Left cardiac atrium (tissue), 4 donors: ENCODE data around the gene CHMP2A. TPM values are rescaled to one million over a fixed set of nuclear protein-coding genes. Genes with fewer than 3 reads are reported as not detected.
A peak's percentile ranks its signal among the peaks of the same experiment; 100 is the strongest.

Source experiments
- ATAC-seq, 2 donors: fragments of 200-7000 bp; cut with Tn5 transposase; one replicate each; pipeline ENCODE4 v1.9.1; 2020; ENCODE audit warnings: mild to moderate bottlenecking in 2 of 2, moderate library complexity in 2 of 2
- DNase-seq: peaks from one replicate; pipeline ENCODE4 v3.0.0-alpha.2; 2020
- intact Hi-C, 2 donors: fragments of 100-400 bp; cut with DNase I; formaldehyde crosslinking; loops; one replicate each; pipeline versions ENCODE4 v1.14.1 to v1.15.1; 2022 to 2023
- total RNA-seq, 2 donors: library from RNA; stranded (reverse); fragmentation: NEBNext Ultra II Directional; extraction: Animal tissue kit (Norgen Biotek cat#: 25700); gene quantifications; one replicate each; pipeline ENCODE4 v1.2.1, GENCODE V29; 2021
- donor health status: DM: no; HTN: yes; CAD: no.
- donor health status: DM: no; HTN: yes; CAD: no; lungs with severe emphysema.
- donor health status: DM: yes; HTN: yes; CAD: no.
- donor health status: Dilated cardiomyopathy.

Gene CHMP2A
- total RNA-seq, 2 donors from 2014 or later = 109 to 113 TPM

- DNase-seq (peak; percentile 21), ATAC-seq (no peak)
- intact Hi-C loops = no loop called here
These were observed 16.7 kb upstream of the CHMP2A start for GRCh38 chr19:58571575-58571947.

- intact Hi-C loops = no loop called here
- DNase-seq (peak; percentile 28), ATAC-seq (no peak)
These were observed 16.1 kb upstream of the CHMP2A start for GRCh38 chr19:58570770-58571574.

GRCh38 chr19:58569943-58570670 is 15.2 kb upstream of the CHMP2A start:
- no peak for ATAC-seq
- peak; percentile 15 for DNase-seq
- intact Hi-C loops = no loop called here

GRCh38 chr19:58569191-58569942 is 14.5 kb upstream of the CHMP2A start:
- intact Hi-C loops = no loop called here
- ATAC-seq (no peak), DNase-seq (no peak)

- DNase-seq = no peak
These were observed 13.7 kb upstream of the CHMP2A start for GRCh38 chr19:58568453-58569130.

GRCh38 chr19:58566989-58567388 is 12.1 kb upstream of the CHMP2A start:
- no peak for DNase-seq
- ATAC-seq = no peak
- intact Hi-C loops = no loop called here

More at GRCh38 chr19:58568453-58569130, 13.7 kb upstream of the CHMP2A start:
- intact Hi-C loops = no loop called here
- ATAC-seq = no peak

- no peak for DNase-seq
- no peak for ATAC-seq
These were observed 8.9 kb upstream of the CHMP2A start for GRCh38 chr19:58563823-58564222.

GRCh38 chr19:58563034-58563573 is 8.2 kb upstream of the CHMP2A start:
- DNase-seq = no peak
- intact Hi-C loops = no loop called here
- ATAC-seq = no peak

More at GRCh38 chr19:58563823-58564222, 8.9 kb upstream of the CHMP2A start:
- intact Hi-C loops = no loop called here

- ATAC-seq = peak; percentile 1 to 2
- intact Hi-C loops = no loop called here
- no peak for DNase-seq
These were observed 7.5 kb upstream of the CHMP2A start for GRCh38 chr19:58562122-58563033.

GRCh38 chr19:58561373-58562121 is 6.6 kb upstream of the CHMP2A start:
- intact Hi-C loops = no loop called here
- DNase-seq (no peak), ATAC-seq (no peak)

GRCh38 chr19:58560921-58561320 is 6.0 kb upstream of the CHMP2A start:
- intact Hi-C loops = no loop called here
- no peak for DNase-seq
- no peak for ATAC-seq

- DNase-seq = no peak
- intact Hi-C loops = no loop called here
- no peak for ATAC-seq
These were observed 5.3 kb upstream of the CHMP2A start for GRCh38 chr19:58560007-58560887.

GRCh38 chr19:58559275-58560006 is 4.5 kb upstream of the CHMP2A start:
- DNase-seq (peak; percentile 95), ATAC-seq (peak; percentile 72 to 73)
- intact Hi-C loops = no loop called here

GRCh38 chr19:58558623-58559274 is 3.8 kb upstream of the CHMP2A start:
- intact Hi-C loops = no loop called here

GRCh38 chr19:58558066-58558622 is 3.2 kb upstream of the CHMP2A start, which contains the start of gene UBE2M:
Gene UBE2M, minus strand, starts transcription at chr19:58558611. Its CDS starts 230 bp downstream, at chr19:58558381.
- no peak for ATAC-seq
- intact Hi-C loops = no loop called here

More at GRCh38 chr19:58558623-58559274, 3.8 kb upstream of the CHMP2A start:
- ATAC-seq (peak; percentile 83 to 86), DNase-seq (peak; percentile 99)

More at GRCh38 chr19:58558066-58558622, 3.2 kb upstream of the CHMP2A start, which contains the start of gene UBE2M:
- peak; percentile 76 for DNase-seq
